ENCODE results near the gene OTUB1.

Gene OTUB1

DNA sequence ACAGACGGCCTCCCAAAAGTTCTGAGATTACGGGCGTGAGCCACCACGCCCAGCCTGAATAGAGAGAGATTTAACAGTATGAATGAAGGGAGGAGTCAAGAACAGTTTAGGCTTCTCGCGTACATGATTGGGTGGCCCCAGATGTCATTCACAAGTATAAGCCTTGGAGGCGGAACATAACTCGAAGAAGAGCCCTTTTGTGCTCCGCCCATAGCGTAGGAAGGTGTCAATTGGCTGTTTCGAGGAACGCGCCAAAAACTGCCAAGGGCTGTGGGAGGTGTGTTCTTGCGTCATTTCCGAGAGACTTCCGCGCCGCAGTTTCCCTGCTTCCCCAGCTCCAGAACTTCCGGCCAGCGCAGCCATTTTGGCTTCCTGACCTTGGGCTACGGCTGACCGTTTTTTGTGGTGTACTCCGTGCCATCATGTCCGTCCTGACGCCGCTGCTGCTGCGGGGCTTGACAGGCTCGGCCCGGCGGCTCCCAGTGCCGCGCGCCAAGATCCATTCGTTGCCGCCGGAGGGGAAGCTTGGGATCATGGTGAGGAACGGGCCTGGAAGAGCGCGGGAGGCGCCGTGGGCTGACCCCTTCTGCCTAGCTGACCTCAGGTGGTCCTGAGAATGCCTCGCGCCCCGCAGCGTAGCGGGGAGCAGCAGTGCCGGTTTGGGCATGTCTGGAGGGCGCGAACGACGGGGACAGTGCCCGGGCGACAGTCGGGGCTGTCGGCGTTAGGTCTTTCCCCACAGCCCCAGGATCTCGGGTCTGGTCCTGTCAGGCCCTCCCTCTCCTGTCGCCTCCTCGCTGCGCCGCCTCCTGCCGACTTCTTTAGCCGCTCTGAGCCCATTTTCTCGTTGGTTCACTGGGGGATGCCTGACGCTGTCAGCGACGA lies 11.7 kb upstream of the OTUB1 start, which contains the start of gene COX8A:
Gene COX8A (plus strand): TSS at position 362 of the 885 bp plus-strand sequence. CDS start 61 bp downstream, at position 423.
- peak within 1 kb of the TSS; percentile 88 for H3K27ac ChIP-seq
- DNase-seq (ENCODE audit: low read depth, low spot score), result peak; percentile 99

DNA sequence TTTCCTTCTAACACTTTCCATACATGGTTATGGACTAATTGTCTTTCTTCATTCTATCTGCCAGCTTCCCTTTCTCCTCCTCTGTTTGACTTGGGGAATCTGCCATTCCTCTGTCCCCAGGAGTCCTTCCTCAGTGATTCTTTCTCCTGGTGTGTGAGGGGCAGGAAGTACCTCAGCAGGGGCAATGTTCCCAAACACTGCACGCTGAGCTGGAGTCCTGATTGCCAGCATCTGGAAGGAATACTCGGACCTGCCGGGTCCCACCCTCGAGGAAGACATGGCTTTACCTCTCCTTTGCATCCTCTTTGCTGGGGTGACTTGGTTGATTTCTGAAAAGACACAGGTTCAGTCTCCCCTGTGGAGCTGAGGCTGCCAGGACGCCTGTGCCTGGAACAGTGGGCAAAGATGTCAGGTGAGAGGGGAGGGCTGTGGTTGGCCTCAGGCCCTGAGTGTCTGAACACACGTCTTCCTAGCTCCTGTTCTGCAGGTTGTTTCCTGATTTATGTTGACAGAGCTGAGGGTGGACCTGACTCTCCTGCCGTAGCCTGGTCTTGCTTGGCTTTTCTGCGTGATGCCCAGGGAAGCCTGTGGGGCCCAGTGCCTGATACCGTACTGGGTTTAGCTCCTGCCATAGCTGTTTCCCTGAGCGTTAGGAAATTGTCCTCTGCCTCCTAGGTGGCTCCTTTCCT lies 7.5 kb upstream of the OTUB1 start:
- no peak for DNase-seq (ENCODE audit: low read depth, low spot score)
- H3K27ac ChIP-seq, result no peak overlapping the region

DNA sequence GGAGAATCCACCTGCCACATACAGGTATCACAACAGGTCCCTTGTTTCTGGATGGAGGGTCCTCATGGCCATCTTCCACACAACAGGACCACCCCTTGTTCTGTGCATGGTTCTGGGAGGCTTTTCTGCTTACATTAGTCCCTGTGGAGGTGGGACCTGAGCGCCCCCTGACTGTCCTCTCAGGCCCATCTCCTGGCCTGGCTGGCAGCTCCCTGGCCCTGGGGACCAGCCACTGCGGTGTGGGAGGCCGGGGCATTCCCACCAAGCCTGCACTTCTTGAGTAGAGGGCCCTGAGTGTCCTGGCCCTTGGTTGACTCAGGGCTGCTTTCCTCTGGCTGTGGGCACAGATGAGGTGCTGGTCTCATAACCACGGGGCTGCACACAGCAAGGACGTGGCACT lies 6.8 kb upstream of the OTUB1 start:
- DNase-seq (ENCODE audit: low read depth, low spot score), result no peak
- H3K27ac ChIP-seq, result no peak overlapping the region

DNA sequence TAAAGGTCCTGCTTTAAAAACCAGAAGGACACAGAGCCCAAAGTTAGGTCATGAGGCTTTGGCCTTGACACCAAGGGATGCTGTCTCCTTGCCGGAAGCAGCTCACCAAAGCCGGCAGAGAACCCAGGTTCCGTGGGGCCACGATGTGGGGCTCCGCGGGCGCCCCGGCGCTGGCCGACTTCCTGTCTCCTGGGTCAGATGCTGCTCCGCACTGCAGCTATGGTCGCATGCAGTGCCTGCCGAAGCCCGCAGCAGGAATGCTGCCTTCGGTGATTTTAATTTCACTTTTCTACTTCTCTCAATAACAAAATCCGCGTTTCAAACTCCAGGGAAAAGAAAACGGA lies 454 bp upstream of the OTUB1 start:
- peak overlapping the region; percentile 86 for H3K27ac ChIP-seq
- DNase-seq (ENCODE audit: low read depth, low spot score), result no peak

DNA sequence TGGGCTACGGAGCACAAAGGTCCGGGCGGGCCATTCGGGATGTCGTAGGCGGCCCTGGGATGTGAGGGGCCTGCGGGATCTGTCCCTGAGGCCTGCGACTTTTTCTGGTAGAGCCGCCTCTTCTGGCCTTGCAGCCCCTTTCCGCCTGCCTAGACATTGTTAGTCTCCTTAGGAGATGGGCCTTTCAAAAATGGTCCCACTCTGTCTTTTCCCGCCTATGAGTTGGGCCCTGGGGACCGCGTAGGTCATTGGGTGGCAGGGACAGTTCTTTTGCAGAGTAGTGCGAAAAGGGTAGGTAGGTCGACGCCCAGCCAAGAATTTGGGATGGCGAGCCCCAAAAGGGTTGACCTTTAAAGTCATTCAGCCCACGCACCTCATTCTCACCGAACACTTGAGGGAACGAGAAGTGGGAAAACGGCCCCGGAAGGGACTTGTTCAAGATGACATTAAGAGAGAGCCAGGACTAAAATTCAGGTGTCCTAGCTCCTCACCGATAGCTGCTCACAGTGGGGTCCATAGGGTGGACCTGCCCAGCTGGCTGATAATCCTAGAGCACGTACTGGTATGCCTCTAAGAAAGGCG lies 785 bp downstream of the OTUB1 start:
- H3K27ac ChIP-seq, result peak overlapping the region; percentile 86
- DNase-seq (ENCODE audit: low read depth, low spot score), result no peak

DNA sequence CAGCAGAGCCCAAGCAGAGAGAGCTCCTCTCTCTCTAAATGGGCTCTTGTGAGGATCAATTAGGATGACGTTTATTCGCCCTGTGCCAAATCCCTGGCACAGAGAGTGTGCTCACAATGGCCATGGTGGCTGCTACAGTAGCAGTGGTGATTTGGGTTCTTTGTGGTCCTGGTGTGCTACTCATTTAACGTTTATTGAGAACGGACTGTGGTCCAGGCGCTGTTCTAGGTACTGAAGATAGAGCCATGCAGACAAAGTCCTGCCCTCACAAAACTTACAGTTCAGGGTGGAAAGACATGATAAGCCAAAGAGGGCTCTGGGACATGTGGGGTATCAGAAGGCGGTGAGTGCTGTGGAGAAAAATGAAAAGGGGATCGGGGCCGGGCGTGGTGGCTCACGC lies 5.3 kb downstream of the OTUB1 start:
- no peak overlapping the region for H3K27ac ChIP-seq
- DNase-seq (ENCODE audit: low read depth, low spot score), result no peak

DNA sequence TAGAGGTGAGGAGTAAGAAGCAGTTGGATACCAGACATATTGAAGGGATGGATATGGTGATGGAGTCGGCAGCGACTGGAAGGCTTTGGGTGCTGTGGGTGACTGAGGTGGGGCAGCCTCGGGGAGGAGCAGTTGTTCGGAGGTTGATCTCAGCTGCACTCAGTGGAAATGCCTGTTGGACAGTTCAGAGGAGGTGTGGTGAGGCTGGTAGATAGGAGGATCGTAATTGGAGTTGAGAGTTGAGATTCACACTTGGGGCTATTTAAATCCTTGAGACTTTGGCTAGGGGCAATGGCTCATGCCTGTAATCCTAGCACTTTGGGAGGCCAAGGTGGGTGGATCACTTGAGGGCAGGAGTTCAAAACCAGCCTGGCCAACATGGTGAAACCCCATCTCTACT lies 6.9 kb downstream of the OTUB1 start:
- no peak overlapping the region for H3K27ac ChIP-seq
- DNase-seq (ENCODE audit: low read depth, low spot score), result no peak

DNA sequence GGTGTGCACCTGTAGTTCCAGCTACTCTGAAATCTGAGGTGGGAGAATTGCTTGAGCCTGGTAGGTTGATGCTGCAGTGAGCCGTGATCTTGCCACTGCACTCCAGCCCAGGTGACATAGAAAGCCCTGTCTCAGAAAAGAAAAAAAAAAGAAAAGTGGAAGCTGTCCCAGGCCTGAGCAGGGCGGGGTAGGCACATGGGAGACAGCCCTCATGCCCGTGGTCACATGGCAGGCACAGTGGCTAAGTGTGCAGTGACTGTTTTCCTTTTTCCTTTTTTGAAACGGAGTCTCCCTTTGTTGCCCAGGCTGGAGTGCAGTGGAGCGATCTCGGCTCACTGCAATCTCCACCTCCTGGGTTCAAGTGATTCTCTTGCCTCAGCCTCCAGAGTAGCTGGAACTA lies 7.8 kb downstream of the OTUB1 start:
- DNase-seq (ENCODE audit: low read depth, low spot score), result no peak
- no peak overlapping the region for H3K27ac ChIP-seq

DNA sequence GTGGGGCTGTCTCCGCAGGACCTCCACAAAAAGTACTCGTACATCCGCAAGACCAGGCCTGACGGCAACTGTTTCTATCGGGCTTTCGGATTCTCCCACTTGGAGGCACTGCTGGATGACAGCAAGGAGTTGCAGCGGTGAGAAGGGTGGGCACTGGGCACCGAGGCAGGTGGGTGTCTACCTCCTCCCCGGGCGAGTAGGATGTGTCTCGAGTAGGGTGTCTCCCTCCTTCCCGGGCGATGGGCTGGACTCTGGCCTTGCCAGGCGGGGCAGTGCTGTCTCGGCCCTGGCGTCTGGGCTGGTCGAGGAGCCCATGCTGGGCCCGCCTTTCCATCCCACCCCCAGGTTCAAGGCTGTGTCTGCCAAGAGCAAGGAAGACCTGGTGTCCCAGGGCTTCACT lies 10.3 kb downstream of the OTUB1 start:
- no peak overlapping the region for H3K27ac ChIP-seq
- no peak for DNase-seq (ENCODE audit: low read depth, low spot score)

DNA sequence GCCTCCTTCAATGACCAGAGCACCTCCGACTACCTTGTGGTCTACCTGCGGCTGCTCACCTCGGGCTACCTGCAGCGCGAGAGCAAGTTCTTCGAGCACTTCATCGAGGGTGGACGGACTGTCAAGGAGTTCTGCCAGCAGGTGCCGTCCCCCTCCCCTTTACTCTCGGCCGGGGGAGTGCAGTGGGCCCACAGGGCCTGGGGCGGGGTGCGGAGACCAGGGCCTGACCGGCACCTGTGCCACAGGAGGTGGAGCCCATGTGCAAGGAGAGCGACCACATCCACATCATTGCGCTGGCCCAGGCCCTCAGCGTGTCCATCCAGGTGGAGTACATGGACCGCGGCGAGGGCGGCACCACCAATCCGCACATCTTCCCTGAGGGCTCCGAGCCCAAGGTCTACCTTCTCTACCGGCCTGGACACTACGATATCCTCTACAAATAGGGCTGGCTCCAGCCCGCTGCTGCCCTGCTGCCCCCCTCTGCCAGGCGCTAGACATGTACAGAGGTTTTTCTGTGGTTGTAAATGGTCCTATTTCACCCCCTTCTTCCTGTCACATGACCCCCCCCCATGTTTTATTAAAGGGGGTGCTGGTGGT lies 11.0 kb downstream of the OTUB1 start:
- no peak overlapping the region for H3K27ac ChIP-seq
- DNase-seq (ENCODE audit: low read depth, low spot score), result no peak

DNA sequence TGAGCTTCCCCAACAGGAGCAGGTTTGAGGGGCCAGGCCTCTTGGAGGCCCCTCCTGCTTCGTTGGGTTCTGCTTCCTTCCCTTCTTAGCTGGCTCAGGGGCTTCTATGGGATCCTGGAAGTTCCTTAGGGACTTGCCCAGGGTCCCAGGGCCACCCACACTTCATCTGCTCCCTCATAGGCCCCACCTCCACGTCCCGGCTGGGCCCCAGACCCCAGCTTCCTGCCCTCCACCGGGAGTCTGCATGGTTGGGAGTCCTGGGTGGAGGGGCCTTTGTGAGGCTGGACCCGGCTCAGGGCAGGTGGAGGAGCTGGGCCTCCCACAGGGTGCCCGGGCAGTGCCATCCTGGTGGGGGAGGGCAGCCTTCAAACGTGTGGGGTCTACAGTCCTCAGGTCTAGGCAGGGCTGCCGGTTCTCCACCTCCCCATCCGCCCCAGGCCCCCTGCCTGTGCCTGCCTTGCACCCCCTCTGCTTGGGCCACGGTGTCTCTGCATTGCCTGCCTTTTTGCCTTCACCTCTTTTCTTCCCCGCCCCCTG lies 11.6 kb downstream of the OTUB1 start:
- no peak for DNase-seq (ENCODE audit: low read depth, low spot score)
- H3K27ac ChIP-seq, result no peak overlapping the region

DNA sequence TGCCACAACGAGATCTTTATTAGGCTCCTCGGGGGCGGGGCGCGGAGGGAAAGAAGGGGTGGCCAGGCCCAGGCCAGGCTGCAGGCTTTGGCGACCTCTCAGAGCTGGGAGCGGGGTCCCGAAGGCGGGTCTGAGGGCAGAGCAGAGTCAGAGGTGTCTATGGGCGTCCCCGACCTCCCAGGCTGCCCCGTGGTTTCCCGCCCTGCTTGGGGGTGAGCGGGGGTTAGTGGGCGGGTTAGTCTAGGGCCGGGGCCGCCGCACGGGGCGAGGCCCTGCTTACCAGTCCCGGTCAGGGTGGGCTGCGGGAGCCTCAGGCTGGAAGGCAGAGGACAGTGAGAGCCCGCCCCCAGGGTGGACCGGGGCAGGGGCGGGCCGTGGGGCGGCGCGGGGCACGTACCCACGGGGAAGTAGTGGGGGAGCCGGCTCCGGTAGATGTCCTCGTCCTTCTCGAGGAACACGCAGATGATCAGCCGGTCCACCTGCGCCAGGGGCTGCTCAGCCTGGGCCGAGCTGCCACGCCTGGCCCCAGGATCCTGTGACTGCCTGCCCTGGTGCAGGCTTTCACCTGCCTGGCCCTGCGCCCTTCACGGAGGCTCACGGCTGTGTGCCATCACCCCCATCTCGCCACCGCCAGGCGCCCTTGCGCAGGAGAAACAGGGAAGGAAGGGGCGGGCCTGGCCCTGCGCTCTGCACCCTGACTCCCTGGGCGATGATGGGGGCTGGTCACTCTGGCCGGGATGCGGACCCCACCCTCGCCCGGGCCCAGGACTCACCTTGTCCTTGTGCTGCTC lies 12.5 kb downstream of the OTUB1 start:
- DNase-seq (ENCODE audit: low read depth, low spot score), result no peak
- H3K27ac ChIP-seq, result peak overlapping the region; percentile 33

DNA sequence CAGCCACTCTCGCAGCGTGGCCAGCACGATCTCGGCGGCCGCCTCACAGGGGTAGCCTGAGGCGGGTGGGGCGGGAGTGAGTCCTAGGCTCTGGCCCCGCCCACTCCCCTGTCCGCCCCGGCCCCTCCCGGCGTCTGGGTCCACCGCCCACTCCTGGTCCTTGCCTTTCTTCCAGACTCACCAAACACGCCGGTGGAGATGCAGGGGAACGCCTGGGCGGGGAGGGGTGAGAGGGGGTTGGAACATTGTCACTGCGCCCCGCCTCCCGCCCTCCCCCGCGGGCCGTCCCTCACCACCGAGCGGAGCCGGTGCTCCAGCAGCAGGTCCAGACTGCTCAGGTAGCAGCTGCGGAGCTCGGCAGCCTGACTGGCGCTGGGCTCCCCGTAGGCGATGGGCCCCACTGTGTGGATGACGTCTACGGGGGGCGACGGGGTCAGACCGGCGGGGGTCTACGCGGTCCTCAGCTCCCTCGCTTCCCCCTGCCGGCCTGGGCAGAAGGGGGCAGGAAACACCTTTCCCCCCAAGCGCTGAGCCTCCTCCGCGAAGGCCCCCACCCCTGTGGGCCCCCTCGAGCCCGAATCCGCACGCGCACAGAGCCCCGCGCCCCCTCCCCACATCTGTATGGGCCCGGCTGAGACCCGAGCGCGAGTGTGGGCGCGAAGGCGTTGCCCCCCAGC lies 13.2 kb downstream of the OTUB1 start:
- peak; percentile 87 for DNase-seq (ENCODE audit: low read depth, low spot score)
- peak overlapping the region; percentile 33 for H3K27ac ChIP-seq

DNA sequence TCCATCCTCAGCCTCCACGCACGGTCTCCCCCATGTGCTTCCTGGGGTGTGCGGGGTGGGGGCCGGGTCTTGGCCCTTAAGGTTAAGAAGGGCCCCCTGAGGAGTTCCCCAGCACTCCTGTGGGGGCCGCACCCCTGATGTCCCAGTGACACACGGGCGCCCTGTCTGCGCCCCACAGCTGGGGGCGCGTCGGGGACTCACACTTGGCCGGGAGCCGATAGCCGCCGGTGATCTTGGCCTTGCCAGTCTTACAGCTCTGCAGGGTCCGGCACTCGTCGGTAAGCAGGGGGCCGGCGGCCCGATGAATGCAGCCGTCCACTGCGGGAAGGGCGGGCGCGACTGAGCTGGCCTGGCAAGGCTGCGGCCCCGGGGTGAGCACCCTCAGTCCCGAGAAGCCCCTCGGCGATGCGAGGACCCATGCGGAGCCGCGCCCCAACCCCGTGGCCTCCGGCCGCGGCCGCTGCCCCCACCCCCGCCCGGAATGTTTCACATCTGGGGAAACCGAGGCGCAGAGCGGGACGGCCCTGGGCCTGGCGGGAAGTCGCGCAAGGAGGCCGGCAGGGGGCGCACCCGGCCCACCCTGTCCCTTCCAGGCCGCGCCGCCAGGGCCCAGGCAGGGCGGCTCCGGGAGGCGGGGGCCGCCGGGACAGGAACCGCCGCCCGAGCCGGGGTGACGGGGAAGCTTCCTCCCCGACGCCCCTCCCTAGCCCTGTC lies 13.9 kb downstream of the OTUB1 start:
- DNase-seq (ENCODE audit: low read depth, low spot score), result no peak
- H3K27ac ChIP-seq, result no peak overlapping the region

DNA sequence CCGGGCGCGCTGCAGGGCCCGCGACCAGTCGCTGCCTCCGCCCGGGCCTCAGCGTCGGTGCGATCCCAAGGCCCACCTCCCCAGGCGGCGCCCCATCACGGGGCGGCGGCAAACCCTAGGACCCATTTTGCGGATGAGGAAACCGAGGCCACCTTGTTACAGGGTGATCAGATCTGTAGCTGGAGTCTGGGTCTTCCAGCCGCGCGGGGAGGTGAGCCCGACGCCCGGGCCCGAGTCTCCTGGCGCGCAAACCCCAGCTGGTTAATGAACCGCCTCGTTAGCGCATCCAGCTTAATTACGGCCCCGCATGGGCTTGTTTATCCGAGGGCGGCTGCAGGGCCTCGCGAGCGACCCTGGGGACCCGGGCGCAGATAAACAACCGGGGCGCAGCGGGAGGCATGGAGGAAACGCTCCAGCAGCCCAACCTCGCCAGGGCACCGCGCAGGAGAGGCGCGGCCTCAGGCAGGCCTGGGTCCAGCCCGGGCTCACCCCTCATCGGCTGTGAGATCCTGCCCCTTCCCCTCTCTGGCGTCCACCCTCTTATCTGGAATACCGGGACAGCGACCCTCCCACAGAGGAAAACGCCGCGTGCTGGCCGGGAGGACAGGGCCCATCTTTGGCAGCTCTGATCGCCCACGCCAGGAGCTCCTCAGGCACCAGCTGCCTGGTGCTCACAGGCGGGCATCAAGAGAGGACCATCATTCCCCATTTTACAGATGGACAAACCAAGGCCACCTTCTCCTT lies 14.7 kb downstream of the OTUB1 start:
- no peak for DNase-seq (ENCODE audit: low read depth, low spot score)
- H3K27ac ChIP-seq, result no peak overlapping the region

DNA sequence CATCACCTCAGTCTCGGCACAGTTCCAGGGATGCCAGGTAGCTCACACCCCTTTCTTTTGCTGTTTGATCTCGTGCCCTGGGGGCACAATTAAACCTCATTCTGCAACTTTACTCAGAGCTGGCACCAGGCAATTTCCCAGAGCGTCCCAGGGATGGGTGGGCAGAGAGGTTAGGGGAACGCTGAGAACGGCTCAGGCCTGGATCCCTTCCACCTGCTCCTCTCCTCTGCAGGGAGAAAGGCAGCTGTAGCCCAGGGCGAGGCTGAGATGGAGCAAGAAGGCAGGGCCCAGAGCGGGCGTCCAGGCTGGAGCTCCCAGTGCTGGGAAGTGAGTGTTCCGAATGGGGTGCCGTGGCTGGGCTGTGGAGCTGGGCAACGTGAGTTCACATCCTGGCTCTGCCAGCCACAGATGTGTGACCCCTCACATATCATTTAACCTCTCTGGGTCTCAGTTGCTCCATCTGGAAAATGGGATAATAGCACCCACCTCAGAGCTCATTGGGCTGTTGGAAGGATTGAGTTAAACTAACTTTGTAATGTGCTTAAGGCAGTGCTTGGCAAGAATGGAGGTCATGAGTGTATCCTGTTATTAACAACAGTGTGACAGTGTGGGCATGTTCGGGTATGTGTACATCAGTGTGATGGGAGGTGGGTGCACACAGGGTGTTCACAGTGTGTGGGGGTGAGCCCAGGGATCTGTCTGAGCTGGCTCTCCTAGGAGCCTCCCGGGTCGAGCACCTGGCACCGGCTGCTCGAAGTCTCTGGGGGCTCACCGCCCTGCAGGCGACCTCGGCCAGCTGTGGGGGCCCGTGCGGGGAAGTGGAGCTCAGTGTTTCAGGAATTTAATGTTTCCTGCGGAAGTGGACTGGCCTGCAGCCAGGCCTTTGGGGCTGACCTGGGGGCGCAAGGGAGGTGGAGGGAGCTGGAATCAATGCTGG lies 15.5 kb downstream of the OTUB1 start:
- no peak for DNase-seq (ENCODE audit: low read depth, low spot score)
- no peak overlapping the region for H3K27ac ChIP-seq
